Vagina (tissue), 2 donors: ENCODE results near the gene COBLL1. TPM values are rescaled to one million over a fixed set of nuclear protein-coding genes. Genes with fewer than 3 reads are reported as not detected.

Experiments
- DNase-seq, 2 donors: peaks; one replicate each; pipeline ENCODE4 v3.0.0-alpha.2; 2017; ENCODE audit errors: extremely low spot score in 2 of 2
- H3K27ac ChIP-seq: fragments of 200-600 bp; sonication (generic); one replicate; pipeline ENCODE4 v1.5.1; 2019
- H3K27me3 ChIP-seq: fragments of 200-600 bp; sonication (generic); one replicate; pipeline ENCODE4 v1.5.1; 2019
- H3K36me3 ChIP-seq, 2 donors: fragments of 200-600 bp; sonication (generic); one replicate each; pipeline ENCODE4 v1.5.1; 2017 to 2019
- H3K4me1 ChIP-seq: fragments of 200-600 bp; sonication (generic); one replicate; pipeline ENCODE4 v1.5.1; 2019
- H3K4me3 ChIP-seq, 2 donors: fragments of 200-600 bp; sonication (generic); 1 replicate in 1 of 2; 2 replicates in 1 of 2; pipeline ENCODE4 v1.5.1; 2016 to 2019
- H3K9me3 ChIP-seq: fragments of 200-600 bp; sonication (generic); one replicate; pipeline ENCODE4 v1.5.1; 2019
- CTCF ChIP-seq, 3 experiments: fragments of 450-650 bp in 2 of 3; fragments of 200-600 bp in 1 of 3; sonication (generic) in 1 of 3; IDR thresholded peaks; one replicate each; pipeline ENCODE4 v1.5.1; 2017 to 2019; ENCODE audit warnings: antibody characterized with exemption in 3 of 3, mild to moderate bottlenecking in 2 of 3, moderate library complexity in 2 of 3
- POLR2A ChIP-seq, 2 donors: fragments of 450-650 bp; IDR thresholded peaks; one replicate each; pipeline ENCODE4 v1.6.1; 2017; ENCODE audit warnings: antibody characterized with exemption in 2 of 2, mild to moderate bottlenecking in 2 of 2, moderate library complexity in 2 of 2
- POLR2AphosphoS5 ChIP-seq, 2 donors: sonication (generic); formaldehyde crosslinking; IDR thresholded peaks; one replicate each; pipeline ENCODE4 v1.9.0; 2017; ENCODE audit warnings: antibody characterized with exemption in 2 of 2, mild to moderate bottlenecking in 2 of 2, low read depth in 1 of 2; ENCODE audit not compliant: insufficient read depth in 1 of 2
- intact Hi-C: fragments of 100-400 bp; cut with DNase I; formaldehyde crosslinking; loops from one replicate; pipeline ENCODE4 v1.15.1; 2023
- total RNA-seq: library from RNA; depleted of rRNA; stranded (reverse); fragments of >200 nt; gene quantifications from one replicate; pipeline ENCODE4 v1.2.3, GENCODE V29; 2016

Gene COBLL1
- total RNA-seq, 1 donor from 2014 or later: 79.6 TPM

GRCh38 chr2:164831180-164831579 is 10.4 kb downstream of the COBLL1 start:
- Histone ChIP-seq H3K4me1 (peaks cover 30% of the 10 kb centered on the region), H3K27ac (no peak overlapping the region), H3K4me3 (no peak overlapping the region), H3K27me3 (no peaks in the 10 kb centered on the region), H3K9me3 (no peaks in the 10 kb centered on the region), H3K36me3 (no peaks in the 10 kb centered on the region)
- DNase-seq: no peak
- no peak for TF ChIP-seq POLR2AphosphoS5 (IDR thresholded peaks at IDR 0.05; ENCODE audit: insufficient read depth in 1 of 2, low read depth in 1 of 2)
- no peak for TF ChIP-seq POLR2A (IDR thresholded peaks at IDR 0.05)
- TF ChIP-seq CTCF (IDR thresholded peaks at IDR 0.05): no peak
- intact Hi-C loops: no loop called here

GRCh38 chr2:164826293-164827243 is 15.1 kb downstream of the COBLL1 start:
- Histone ChIP-seq H3K36me3 (no peaks in the 10 kb centered on the region), H3K27ac (peak overlapping the region; percentile 24), H3K4me1 (peaks cover 26% of the 10 kb centered on the region), H3K27me3 (no peaks in the 10 kb centered on the region), H3K4me3 (peak overlapping the region in 1 of 2 donors; percentile 1), H3K9me3 (no peaks in the 10 kb centered on the region)
- DNase-seq: no peak
- TF ChIP-seq CTCF (IDR thresholded peaks at IDR 0.05): no peak
- TF ChIP-seq POLR2AphosphoS5 (IDR thresholded peaks at IDR 0.05; ENCODE audit: insufficient read depth in 1 of 2, low read depth in 1 of 2): peak in 1 of 2 donors; percentile 63
- TF ChIP-seq POLR2A (IDR thresholded peaks at IDR 0.05): no peak
- intact Hi-C loops: no loop called here

GRCh38 chr2:164824872-164825271 is 16.8 kb downstream of the COBLL1 start:
- H3K4me1 ChIP-seq: peaks cover 26% of the 10 kb centered on the region
- no peak for DNase-seq
- H3K9me3 ChIP-seq: no peaks in the 10 kb centered on the region
- H3K27ac ChIP-seq: no peak overlapping the region
- H3K27me3 ChIP-seq: no peaks in the 10 kb centered on the region
- no peak for TF ChIP-seq POLR2A (IDR thresholded peaks at IDR 0.05)
- TF ChIP-seq CTCF (IDR thresholded peaks at IDR 0.05): no peak
- no peak for TF ChIP-seq POLR2AphosphoS5 (IDR thresholded peaks at IDR 0.05; ENCODE audit: insufficient read depth in 1 of 2, low read depth in 1 of 2)
- no peak overlapping the region for H3K4me3 ChIP-seq
- intact Hi-C loops: no loop called here
- H3K36me3 ChIP-seq: no peaks in the 10 kb centered on the region

- TF ChIP-seq POLR2AphosphoS5 (IDR thresholded peaks at IDR 0.05; ENCODE audit: insufficient read depth in 1 of 2, low read depth in 1 of 2): no peak
- no peak for TF ChIP-seq POLR2A (IDR thresholded peaks at IDR 0.05)
- TF ChIP-seq CTCF (IDR thresholded peaks at IDR 0.05): no peak
- peaks cover 26% of the 10 kb centered on the region for H3K4me1 ChIP-seq
- H3K36me3 ChIP-seq: no peaks in the 10 kb centered on the region
- no peak overlapping the region for H3K27ac ChIP-seq
- no peak overlapping the region for H3K4me3 ChIP-seq
- intact Hi-C loops: no loop called here
- no peak for DNase-seq
- H3K9me3 ChIP-seq: no peaks in the 10 kb centered on the region
- no peaks in the 10 kb centered on the region for H3K27me3 ChIP-seq
Observed at GRCh38 chr2:164823126-164823525, 18.5 kb downstream of the COBLL1 start.

- H3K9me3 ChIP-seq: no peaks in the 10 kb centered on the region
- DNase-seq: no peak
- no peaks in the 10 kb centered on the region for H3K27me3 ChIP-seq
- H3K4me3 ChIP-seq: no peak overlapping the region
- TF ChIP-seq POLR2A (IDR thresholded peaks at IDR 0.05): no peak
- TF ChIP-seq POLR2AphosphoS5 (IDR thresholded peaks at IDR 0.05; ENCODE audit: insufficient read depth in 1 of 2, low read depth in 1 of 2): no peak
- no peak for TF ChIP-seq CTCF (IDR thresholded peaks at IDR 0.05)
- no peak overlapping the region for H3K27ac ChIP-seq
- no peaks in the 10 kb centered on the region for H3K36me3 ChIP-seq
- peaks cover 18% of the 10 kb centered on the region for H3K4me1 ChIP-seq
- intact Hi-C loops: no loop called here
Observed at GRCh38 chr2:164821338-164821737, 20.3 kb downstream of the COBLL1 start.
